HG03064 (cell line): ENCODE measurements around the gene CNPY3.

Source experiments
- ATAC-seq: cut with Tn5 transposase; IDR thresholded peaks from one replicate; pipeline ENCODE4 v1.9.1; 2021; ENCODE audit warnings: low read depth; ENCODE audit not compliant: unreplicated experiment

The CNPY3 gene

GRCh38 chr6:42978839-42979522 is 49.7 kb downstream of the CNPY3 start, which contains the start of gene PEX6:
Gene PEX6, minus strand, starts transcription at chr6:42979181. Its CDS starts 31 bp downstream, at chr6:42979150.
- peak; percentile 91 for ATAC-seq

- no peak for ATAC-seq
Observed at GRCh38 chr6:42979523-42980177, 50.4 kb downstream of the CNPY3 start.

- no peak for ATAC-seq
Observed at GRCh38 chr6:42981836-42982235, 52.6 kb downstream of the CNPY3 start.

GRCh38 chr6:42984001-42984923 is 55.0 kb downstream of the CNPY3 start, which contains the start of gene PPP2R5D:
Gene PPP2R5D, plus strand, starts transcription at chr6:42984570. Its CDS starts 108 bp downstream, at chr6:42984678.
- ATAC-seq = peak; percentile 87

- ATAC-seq = no peak
Observed at GRCh38 chr6:42984924-42985475, 55.7 kb downstream of the CNPY3 start.

- no peak for ATAC-seq
Observed at GRCh38 chr6:42987533-42988451, 58.5 kb downstream of the CNPY3 start.

- no peak for ATAC-seq
Observed at GRCh38 chr6:42988486-42989020, 59.3 kb downstream of the CNPY3 start.
